Cardiac septum (tissue), 1 donor: Measurements from ENCODE around the gene CBFA2T3. TPM values are rescaled to one million over a fixed set of nuclear protein-coding genes. Genes with fewer than 3 reads are reported as not detected.

ENCODE experiments used
- DNase-seq: peaks from one replicate; pipeline ENCODE4 v3.0.0-alpha.2; 2020; ENCODE audit warnings: low spot score
- intact Hi-C: fragments of 100-400 bp; cut with DNase I; formaldehyde crosslinking; loops from one replicate; pipeline ENCODE4 v1.14.0; 2022
- total RNA-seq: library from RNA; stranded (reverse); fragmentation: NEBNext Ultra II Directional; extraction: Animal tissue kit (Norgen Biotek cat#: 25700); gene quantifications from one replicate; pipeline ENCODE4 v1.2.1, GENCODE V29; 2021
- donor health status: DM: no; HTN: no; CAD: no.

CBFA2T3 gene
- total RNA-seq, 1 donor from 2014 or later, result 5.9 TPM

DNA sequence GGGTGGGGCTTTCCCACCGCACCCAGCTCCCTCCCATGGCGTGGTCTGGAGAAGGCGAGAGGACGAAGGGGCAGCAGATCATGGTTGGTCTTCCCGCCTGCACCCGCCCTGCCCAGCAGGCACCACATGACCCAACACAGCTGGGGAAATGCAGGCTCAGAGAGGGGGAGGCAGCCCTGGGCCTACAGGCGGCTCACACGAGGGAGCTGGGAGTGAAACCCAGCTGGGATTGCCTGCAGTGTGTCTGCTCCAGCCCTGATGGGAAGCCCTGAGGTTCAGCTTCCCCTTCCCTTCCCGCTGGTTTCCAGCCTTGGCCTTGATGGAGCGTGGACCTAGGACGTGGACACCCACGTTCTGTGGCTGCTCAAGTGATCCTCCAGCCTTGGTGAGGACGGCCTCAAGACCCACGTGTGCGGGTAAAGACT lies 90.6 kb downstream of the CBFA2T3 start:
- no peak for DNase-seq
- intact Hi-C loops, result loop anchor here (1.0 to 2.0 kb wide), 2 partner anchors 34 to 53 kb away; no protein-coding TSS in a partner anchor

DNA sequence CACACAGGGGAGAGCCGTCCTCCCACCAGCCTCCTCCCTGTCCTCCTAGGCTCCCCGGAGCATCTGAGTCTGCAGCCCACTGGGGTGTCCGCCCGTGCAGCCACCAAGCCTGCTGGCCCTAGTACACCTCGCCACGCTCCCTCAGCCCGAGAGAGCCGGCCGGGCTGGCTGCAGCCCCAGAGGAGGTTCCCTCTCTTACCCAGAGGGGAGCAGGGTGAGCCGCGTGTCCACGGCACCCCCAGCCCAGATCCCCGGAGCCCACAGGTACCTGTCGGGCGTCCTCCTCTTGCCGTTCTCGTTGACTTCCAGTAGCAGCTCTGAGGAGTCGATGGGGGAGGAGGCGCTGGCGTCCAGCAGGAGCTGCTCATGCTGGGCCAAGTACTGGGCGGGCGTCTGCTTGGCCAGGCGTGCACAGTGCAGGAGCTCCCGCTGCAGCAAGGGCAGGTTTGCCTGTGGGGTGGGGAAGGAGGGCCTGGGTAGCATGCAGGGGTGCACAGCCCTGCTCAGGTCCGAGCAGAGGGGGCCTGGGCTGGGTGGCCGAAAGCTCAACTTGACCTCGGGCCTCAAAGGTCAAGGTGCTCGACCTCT lies 91.2 kb downstream of the CBFA2T3 start:
- DNase-seq, result no peak
- intact Hi-C loops, result loop anchor here (1.0 to 2.0 kb wide), 2 partner anchors 35 to 54 kb away; no protein-coding TSS in a partner anchor

DNA sequence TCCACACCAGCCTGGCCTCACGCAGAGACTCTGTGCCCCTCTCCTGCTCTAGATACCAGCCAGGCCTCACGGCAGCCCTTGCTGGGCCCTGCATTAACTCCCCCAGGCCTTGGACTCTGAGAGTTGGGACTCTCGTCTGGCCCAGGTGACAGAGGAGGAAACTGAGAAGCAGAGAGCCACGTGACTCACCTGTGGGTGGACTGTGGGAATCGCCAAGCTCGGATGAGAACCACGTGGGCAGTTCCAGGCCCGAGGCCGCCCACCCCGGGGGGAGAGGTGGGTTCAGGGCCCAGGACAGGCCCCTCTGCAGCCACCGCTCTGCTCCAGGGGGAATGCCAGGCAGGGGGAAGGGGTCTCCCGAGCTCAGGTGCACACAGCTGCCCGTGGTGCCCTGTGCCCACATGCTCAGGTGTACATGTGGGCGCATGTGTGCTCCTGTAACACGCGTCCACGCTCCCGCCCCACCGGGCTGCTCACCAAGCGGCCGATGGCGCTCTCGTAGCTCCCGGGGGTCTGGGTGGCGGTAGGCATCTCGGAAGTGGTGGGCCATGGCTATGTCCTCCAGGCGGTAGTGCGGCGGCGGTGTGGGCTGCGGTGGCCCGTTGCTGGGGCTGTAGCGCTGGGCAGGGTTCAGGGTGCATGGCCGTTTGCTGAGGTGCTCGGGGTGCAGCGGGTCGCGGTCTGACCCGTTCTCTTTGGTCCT lies 92.3 kb downstream of the CBFA2T3 start:
- intact Hi-C loops, result no loop called here
- DNase-seq, result no peak

DNA sequence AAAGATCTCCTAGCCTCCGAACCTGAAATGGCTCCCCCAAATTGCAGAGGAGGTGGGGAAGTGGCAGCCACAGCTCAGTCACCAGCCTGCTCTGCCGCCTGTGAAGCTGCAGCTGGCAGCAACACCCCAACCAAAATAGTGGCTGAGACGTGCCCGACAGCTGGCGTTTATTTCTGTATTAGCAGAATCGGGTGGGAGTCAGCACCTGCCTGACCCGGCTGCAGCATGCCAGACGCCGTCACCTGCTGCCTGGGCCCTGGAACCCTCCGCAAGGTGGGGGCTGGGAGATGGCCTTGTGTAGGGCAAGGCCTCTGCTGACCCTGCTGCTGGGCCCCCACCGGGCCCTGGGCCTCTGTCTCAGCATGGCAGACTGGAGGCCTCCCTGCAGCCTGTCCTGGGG lies 93.1 kb downstream of the CBFA2T3 start:
- no peak for DNase-seq
- intact Hi-C loops, result no loop called here

DNA sequence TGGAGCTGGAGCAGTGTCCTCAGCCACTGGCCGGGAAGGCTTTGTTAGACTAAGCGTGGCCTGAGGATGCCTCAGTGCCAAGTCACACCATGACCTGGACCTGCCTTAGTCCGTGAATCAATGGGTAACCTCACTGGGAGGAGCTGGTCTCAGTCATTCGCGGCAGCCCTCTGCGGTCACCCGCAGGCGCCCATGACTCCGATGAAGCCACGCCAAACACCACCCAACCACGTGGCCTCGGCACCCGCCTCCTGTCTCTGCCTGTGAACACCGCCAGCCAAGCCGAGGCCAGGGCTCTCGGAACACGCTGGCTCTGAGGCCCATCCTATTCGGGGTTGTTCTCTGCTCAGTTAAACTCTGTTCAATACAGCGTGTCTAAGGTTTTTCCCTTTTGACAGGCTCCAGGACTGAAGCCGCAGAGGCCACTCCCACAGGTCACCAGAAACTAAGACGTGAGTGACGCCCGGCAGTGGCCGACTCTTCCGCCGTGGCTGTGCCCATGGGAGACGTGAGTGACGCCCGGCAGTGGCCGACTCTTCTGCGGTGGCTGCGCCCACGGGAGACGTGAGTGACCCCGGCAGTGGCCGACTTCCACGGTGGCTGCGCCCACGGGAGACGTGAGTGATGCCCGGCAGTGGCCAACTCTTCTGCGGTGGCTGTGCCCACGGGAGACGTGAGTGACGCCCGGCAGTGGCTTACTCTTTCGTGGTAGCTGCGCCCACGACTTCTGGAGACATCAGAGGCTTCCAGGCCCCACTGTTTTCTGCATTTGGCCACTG lies 93.7 kb downstream of the CBFA2T3 start:
- intact Hi-C loops, result no loop called here
- DNase-seq, result no peak

DNA sequence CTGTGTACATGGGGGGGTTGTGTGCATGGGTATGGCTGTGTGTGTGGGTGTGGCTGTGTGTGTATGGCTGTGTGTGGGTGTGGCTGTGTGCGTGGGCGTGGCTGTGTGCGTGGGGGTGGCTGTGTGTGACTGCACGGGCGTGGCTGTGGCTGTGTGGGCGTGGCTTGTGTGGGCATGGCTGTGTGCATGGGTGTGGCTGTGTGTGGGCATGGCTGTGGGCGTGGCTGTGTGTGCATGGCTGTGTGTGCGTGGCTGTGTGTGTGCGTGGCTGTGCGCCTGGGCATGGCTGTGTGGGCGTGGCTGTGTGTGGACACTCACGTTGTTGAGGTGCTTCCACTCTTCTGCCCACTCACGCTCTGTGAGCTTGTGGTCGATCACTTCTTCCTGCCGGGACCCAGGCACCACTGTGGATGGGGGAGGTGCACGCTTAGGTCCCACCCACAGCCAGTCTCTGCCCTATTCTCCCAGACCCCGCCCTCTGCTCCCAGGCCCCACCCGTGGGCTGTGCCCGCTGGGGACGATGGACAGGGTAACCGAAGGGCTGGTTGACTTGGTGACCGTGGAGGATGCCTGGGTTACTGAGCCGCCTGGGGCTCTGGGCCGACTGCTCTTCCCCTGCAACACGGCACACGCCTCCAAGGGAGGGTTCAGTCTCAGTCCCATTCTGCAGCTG lies 94.5 kb downstream of the CBFA2T3 start:
- intact Hi-C loops, result no loop called here
- DNase-seq, result no peak

DNA sequence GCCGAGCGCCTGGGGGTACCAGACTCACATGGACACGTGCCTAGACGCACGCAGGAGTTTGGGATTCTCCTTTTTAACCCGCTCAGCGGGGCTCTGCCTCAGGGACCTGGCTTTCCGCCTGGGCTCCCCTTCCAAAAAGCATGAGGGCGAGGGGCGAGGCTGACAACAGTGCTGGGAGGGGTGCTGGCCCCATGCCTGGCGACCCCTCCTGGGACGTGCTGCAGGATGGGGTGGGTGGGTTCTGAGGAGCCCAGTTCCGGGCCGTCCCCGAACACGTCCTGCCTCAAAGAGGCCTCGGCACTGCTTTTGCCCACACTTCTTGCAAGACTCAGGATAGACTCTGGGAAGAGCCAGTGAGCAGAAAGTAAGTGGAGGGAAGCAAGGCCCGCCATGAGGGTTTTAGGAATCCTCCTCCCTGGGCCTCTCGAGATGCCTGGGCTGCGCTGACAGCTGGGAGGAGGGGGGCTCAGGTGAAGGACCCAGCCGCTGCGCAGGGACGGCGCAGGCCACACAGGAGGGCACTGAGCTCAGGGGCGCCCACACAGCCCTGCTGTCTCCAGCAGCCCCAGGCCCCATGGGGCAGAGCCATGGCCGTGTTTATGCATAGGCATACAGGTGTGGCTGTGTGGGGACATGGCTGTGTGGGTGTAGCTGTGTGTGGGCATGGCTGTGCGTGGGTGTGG lies 95.2 kb downstream of the CBFA2T3 start:
- intact Hi-C loops, result no loop called here

DNA sequence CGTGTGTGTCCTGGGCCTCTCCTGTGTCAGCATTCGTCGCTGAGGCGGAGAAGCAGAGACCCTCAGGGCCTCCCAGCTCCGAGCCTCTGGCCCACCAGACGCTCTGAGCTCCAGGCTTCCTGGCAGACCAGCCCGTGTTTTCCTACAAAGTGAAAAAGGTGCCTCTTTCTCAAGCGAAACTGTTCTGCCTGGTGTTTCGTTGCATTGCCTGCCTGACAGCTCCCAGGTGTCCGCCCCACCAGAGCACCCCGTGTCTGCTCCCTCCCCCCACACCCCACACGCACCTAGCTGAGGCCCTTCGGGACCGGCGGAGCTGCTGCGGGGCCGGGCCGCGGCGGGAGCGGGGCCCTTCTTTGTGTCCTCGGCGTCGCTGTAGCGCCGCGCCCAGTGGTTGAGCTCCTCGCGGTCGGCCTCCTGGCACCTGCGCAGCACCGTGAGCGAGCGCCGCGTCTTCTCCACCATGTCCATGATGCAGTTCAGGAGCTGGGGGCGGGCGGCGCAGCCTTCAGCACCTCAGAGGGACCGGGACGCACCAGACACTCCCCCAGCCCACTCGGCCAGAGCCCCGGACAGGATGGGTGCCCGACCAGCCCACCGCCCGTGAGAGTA lies 95.9 kb downstream of the CBFA2T3 start:
- DNase-seq, result no peak

More for the DNA sequence above, 95.2 kb downstream of the CBFA2T3 start:
- no peak for DNase-seq

DNA sequence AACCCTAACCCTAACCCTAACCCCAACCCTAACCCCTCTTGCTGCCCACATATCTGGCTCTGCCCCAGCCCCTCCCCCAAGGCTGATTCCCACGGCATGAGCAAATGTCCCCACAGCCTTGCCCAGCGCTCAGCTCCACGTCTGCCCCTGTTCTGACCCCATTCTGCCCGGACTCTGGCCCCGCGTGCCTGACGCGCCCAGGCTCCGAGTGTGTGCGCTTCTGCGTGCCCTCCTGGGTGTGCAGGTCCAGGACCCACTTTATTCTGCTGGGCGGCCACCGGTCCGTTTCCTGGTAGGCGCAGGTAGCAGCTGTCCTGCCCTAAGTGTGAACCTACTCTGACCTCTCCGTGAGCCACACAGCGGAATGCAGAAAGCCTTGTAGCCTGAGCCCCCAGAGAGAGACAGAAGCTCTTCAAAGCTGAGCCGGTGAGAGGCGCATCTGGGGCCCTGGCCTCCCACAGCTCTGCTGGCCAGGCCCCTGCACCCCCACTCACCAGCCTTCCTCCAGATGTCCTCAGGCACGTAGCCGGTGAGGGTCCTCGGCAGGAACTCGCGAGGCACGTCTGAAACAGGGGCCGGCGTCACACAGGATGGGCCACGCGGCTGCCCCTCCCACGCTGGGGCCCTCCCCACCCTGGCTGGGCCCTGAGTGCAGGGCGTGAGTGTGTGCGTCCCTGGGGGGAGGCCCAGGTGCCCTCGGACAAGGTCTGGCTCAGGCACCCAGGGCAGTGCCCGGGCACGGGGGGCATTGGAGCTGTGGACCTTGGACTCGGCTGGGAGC lies 96.6 kb downstream of the CBFA2T3 start:
- intact Hi-C loops, result no loop called here

More for the DNA sequence above, 95.9 kb downstream of the CBFA2T3 start:
- intact Hi-C loops, result no loop called here

DNA sequence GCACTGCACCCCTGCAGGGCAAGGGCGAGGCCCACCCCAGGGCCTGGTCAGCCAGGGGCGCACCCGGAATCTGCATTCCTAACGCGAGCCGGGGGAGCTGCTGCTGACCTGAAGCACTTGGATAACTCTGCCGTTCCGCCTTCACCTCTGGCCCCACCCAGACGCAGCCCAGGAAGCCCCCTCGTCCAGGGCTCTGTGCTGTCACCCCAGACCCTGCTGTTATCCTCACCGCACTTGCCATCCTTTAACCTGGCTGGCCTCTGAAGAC lies 97.3 kb downstream of the CBFA2T3 start:
- intact Hi-C loops, result no loop called here
- DNase-seq, result no peak

More for the DNA sequence above, 96.6 kb downstream of the CBFA2T3 start:
- DNase-seq, result no peak

DNA sequence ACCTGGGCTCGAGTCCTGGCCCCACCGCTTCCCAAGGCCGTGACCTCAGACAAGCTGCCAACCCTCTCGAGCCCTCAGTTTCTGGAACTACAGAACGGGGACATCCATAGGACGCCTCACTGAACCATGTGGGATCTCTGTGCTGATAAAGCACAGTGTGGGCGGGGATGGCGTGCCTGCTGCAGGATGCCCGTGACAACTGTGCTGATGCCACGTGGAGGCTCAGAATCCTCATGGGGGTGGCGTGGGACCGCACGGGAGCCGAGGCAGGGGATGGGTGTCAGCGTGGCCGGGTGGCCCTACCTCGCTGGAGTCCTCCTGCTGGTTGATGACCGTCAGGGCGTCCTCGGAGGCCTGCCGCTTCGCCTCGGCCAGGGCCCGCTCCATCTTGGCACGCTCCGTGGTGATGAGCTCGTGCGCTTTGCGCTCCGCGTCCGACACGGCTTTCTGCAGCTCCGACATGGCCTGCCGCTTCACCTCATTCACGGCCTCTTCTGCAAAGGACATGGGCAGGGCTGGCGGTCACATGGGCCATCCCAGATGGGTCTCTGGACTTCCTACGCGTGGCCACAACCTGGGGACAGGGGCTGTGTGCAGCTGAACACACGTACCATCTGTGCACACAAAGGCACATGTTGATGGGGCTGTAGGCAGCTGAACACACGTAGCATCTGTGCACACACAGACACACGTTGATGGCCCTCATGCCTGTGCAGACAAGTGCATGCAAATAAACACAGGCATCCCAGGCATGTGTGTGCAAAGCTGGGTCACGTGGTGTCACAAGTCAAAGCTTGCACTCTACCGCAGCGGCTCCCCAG lies 97.8 kb downstream of the CBFA2T3 start:
- no peak for DNase-seq
- intact Hi-C loops, result no loop called here

DNA sequence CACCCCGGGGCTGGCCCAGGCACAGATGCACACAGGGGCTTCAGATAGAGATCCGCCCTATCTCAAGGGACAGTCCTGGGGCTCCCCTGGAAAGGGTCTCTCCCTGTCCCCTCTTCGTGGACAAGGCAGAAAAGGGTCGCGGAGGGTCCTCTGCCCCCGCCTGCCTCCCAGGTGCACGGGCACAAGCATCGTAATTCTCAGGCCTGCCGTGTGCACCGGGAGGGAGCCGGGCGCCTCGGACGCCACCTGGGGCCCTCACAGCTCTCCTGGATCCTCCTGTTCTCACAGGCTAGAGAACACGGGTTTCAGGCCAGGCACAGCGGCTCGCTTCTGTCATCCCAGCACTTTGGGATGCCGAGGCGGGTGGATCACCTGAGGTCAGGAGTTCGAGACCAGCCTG lies 98.7 kb downstream of the CBFA2T3 start:
- no peak for DNase-seq
- intact Hi-C loops, result no loop called here

DNA sequence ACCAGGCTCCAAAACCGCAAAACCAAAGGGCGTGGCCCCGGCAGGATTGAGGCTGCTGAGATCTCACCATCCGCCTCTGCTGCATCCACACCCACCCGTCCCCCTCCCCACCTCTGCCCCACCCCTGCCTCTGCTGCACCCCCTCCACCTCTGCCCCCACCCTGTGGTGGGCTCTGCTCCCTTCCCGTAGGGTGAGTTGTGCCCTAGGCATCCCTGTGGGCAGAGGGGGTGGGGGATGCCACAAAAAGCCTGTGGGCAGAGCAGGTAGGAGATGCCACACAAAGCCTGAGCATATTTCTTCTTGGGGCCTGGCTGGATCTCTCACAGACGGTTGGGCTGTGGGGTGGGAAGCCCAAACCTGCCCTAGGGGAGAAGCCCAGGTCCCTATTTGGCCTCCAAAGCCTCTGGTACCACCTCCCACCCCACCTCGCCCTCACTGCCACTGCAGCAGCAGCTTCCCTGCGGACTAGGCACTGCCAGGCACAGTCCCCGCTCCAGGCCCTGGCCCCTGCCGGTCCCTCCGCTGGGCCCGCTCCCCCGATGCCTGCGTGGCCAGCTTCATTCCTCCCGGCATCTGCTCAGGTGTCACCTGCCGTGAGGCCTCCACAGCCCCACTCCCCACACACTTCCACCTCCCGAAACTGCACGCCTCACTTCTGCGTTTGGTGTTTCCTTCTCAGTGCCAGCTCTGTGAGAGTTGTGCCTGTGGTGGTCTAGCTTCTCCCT lies 99.3 kb downstream of the CBFA2T3 start:
- intact Hi-C loops, result no loop called here

DNA sequence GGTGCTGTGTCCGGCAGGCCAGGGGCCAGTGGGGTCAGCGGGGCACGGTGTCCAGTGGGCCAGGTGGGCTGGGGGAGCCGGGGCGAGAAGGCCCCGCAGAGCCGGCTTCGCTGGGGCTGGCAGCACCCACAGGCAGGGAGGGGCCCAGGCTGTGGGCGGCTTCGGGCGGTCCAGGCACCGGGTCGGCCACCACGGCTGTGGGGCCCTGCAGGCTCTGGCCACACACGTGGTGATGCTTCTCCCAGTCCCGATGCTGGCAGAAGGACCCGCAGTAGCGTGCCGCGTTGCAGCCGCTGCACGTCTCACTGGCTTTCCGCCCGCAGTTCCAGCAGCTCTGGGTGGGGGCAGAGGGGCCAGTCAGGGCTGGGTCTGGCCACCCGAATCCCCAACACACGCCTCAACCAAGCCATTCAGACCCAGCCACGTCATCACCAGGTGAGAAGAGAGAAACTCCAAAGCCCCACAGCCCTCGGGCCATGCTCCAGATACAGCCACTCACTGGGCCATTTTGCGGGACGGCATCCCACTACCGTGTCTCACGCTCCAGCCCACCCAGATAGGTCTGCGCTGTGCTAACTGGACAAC lies 100.0 kb downstream of the CBFA2T3 start:
- DNase-seq, result no peak
- intact Hi-C loops, result no loop called here

More for the DNA sequence above, 99.3 kb downstream of the CBFA2T3 start:
- DNase-seq, result no peak

DNA sequence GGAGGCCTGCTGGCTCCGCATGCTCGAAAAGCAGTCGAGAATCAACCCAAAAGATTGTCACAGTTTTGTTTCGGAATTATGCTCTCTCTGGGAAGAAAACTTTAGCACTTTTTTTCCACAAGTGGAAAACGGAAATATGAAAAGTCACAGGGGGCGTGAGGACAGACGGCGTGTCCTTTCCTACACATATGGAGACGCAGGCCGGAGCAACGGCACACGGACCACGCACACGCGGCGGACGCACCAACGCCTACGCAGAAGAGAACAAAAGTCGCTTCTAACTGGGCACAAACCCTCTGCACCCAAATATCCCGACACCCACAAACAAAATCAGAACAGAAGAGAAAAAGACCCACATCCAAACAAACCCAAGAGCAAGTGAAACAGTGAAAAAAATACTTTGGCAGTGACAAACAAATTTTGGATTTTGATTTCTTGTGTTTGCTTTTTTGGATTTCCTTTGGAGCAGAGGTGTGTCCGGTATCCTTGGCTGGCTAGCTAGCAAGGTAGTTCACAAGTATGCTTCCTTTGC lies 101.2 kb downstream of the CBFA2T3 start:
- intact Hi-C loops, result no loop called here
- DNase-seq, result no peak

DNA sequence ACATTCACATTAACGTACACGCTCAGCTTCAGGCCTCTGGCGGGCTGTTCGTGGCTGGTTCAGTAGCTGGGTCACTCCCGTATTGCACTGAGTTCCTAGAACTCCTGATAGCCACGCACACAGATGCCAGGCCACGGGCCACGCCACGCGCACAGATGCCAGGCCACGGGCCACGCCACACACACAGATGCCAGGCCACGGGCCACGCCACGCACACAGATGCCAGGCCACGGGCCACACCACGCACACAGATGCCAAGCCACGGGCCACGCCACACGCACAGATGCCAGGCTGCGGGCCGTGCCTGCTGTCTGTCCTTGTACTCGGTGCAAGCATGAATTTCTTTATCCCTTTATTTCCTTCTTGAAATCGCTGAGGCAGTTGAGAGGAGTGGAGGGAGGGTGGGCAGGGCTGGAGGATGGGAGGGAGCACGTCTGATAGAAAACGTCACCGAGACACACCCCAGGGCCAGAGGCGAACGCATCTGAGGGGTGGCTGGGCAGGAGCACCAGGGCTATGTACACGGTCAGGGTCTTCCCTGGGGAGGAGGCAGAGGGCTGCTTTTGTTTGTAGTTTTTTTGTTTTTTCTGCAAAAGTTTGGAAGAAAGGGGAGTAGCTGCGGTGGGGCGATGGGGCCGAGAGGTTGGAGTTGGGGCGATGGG lies 101.9 kb downstream of the CBFA2T3 start:
- intact Hi-C loops, result no loop called here
- no peak for DNase-seq
